ENCODE measurements around the gene NPAS2. TPM values are rescaled to one million over a fixed set of nuclear protein-coding genes. Genes with fewer than 3 reads are reported as not detected.

NPAS2 gene
- total RNA-seq, 1 donor from 2014 or later: 5.5 TPM

- H3K4me1 ChIP-seq (ENCODE audit: insufficient read depth, low read length): peaks cover 14% of the 10 kb centered on the region
- no peak overlapping the region for H3K27ac ChIP-seq (ENCODE audit: low read depth, low read length)
- no peaks in the 10 kb centered on the region for H3K27me3 ChIP-seq (ENCODE audit: insufficient read depth, low read length)
- FAIRE-seq (no peak), DNase-seq (ENCODE audit: low read depth) (no peak)
- no peaks in the 10 kb centered on the region for H3K79me2 ChIP-seq (ENCODE audit: insufficient read depth, low read length)
- H3K4me3 Mint-ChIP-seq (ENCODE audit: unreplicated experiment): no peak overlapping the region
- H3K9me3 ChIP-seq (ENCODE audit: insufficient read depth, low read depth, low read length): no peaks in the 10 kb centered on the region
- no peaks in the 10 kb centered on the region for H4K20me1 ChIP-seq (ENCODE audit: insufficient read depth, low read length)
- peaks cover 5% of the 10 kb centered on the region for H3K36me3 Mint-ChIP-seq (ENCODE audit: low read depth, unreplicated experiment)
- H3K9me3 Mint-ChIP-seq (ENCODE audit: unreplicated experiment): peaks cover 3% of the 10 kb centered on the region
- H2AFZ ChIP-seq (ENCODE audit: low read depth, low read length): no peak overlapping the region
- no peak overlapping the region for H3K4me2 ChIP-seq (ENCODE audit: low read length)
- H3K4me3 ChIP-seq (ENCODE audit: insufficient read depth, low read depth, low read length): no peak overlapping the region
- H3K27ac Mint-ChIP-seq (ENCODE audit: unreplicated experiment): no peak overlapping the region
- TF ChIP-seq CTCF (IDR thresholded peaks at IDR 0.05; ENCODE audit: insufficient read depth, low read depth, low read length): no peak
- no peak for TF ChIP-seq EZH2 (IDR thresholded peaks at IDR 0.05; ENCODE audit: insufficient read depth, low read length)
- no peak overlapping the region for H3K9ac ChIP-seq (ENCODE audit: low read length)
- peaks cover 8% of the 10 kb centered on the region for H3K27me3 Mint-ChIP-seq (ENCODE audit: low read depth, unreplicated experiment)
- no peaks in the 10 kb centered on the region for H3K36me3 ChIP-seq (ENCODE audit: insufficient read depth, low read length)
- peaks cover 16% of the 10 kb centered on the region for H3K4me1 Mint-ChIP-seq (ENCODE audit: low read depth, unreplicated experiment)
These were observed 136.1 kb downstream of the NPAS2 start for GRCh38 chr2:100956081-100956480.

GRCh38 chr2:100957996-100958653 is 138.2 kb downstream of the NPAS2 start:
- no peaks in the 10 kb centered on the region for H3K9me3 ChIP-seq (ENCODE audit: insufficient read depth, low read depth, low read length)
- H3K36me3 Mint-ChIP-seq (ENCODE audit: low read depth, unreplicated experiment): peaks cover 5% of the 10 kb centered on the region
- FAIRE-seq: peak; percentile 84
- no peak overlapping the region for H3K4me3 Mint-ChIP-seq (ENCODE audit: unreplicated experiment)
- peaks cover 3% of the 10 kb centered on the region for H3K9me3 Mint-ChIP-seq (ENCODE audit: unreplicated experiment)
- peak overlapping the region; percentile 36 for H3K27ac ChIP-seq (ENCODE audit: low read depth, low read length)
- TF ChIP-seq CTCF (IDR thresholded peaks at IDR 0.05; ENCODE audit: insufficient read depth, low read depth, low read length) (no peak), EZH2 (IDR thresholded peaks at IDR 0.05; ENCODE audit: insufficient read depth, low read length) (no peak)
- no peaks in the 10 kb centered on the region for H4K20me1 ChIP-seq (ENCODE audit: insufficient read depth, low read length)
- H3K36me3 ChIP-seq (ENCODE audit: insufficient read depth, low read length): no peaks in the 10 kb centered on the region
- no peak overlapping the region for H3K9ac ChIP-seq (ENCODE audit: low read length)
- H3K4me1 Mint-ChIP-seq (ENCODE audit: low read depth, unreplicated experiment): peaks cover 16% of the 10 kb centered on the region
- H3K27me3 Mint-ChIP-seq (ENCODE audit: low read depth, unreplicated experiment): peaks cover 10% of the 10 kb centered on the region
- peak; percentile 95 for DNase-seq (ENCODE audit: low read depth)
- no peak overlapping the region for H3K4me3 ChIP-seq (ENCODE audit: insufficient read depth, low read depth, low read length)
- H3K27ac Mint-ChIP-seq (ENCODE audit: unreplicated experiment): no peak overlapping the region
- no peak overlapping the region for H2AFZ ChIP-seq (ENCODE audit: low read depth, low read length)
- H3K79me2 ChIP-seq (ENCODE audit: insufficient read depth, low read length): no peaks in the 10 kb centered on the region
- peak overlapping the region; percentile 31 for H3K4me2 ChIP-seq (ENCODE audit: low read length)
- H3K4me1 ChIP-seq (ENCODE audit: insufficient read depth, low read length): peaks cover 14% of the 10 kb centered on the region
- no peaks in the 10 kb centered on the region for H3K27me3 ChIP-seq (ENCODE audit: insufficient read depth, low read length)

- peak overlapping the region; percentile 32 for H3K4me2 ChIP-seq (ENCODE audit: low read length)
- H3K36me3 ChIP-seq (ENCODE audit: insufficient read depth, low read length): no peaks in the 10 kb centered on the region
- peak; percentile 70 for FAIRE-seq
- peaks cover 14% of the 10 kb centered on the region for H3K4me1 ChIP-seq (ENCODE audit: insufficient read depth, low read length)
- no peak overlapping the region for H3K27ac ChIP-seq (ENCODE audit: low read depth, low read length)
- Mint-ChIP-seq H3K4me1 (ENCODE audit: low read depth, unreplicated experiment) (peaks cover 16% of the 10 kb centered on the region), H3K4me3 (ENCODE audit: unreplicated experiment) (no peak overlapping the region), H3K27me3 (ENCODE audit: low read depth, unreplicated experiment) (peaks cover 8% of the 10 kb centered on the region), H3K36me3 (ENCODE audit: low read depth, unreplicated experiment) (peaks cover 5% of the 10 kb centered on the region), H3K9me3 (ENCODE audit: unreplicated experiment) (peaks cover 3% of the 10 kb centered on the region), H3K27ac (ENCODE audit: unreplicated experiment) (peak overlapping the region; percentile 21)
- peak; percentile 77 for DNase-seq (ENCODE audit: low read depth)
- TF ChIP-seq CTCF (IDR thresholded peaks at IDR 0.05; ENCODE audit: insufficient read depth, low read depth, low read length) (no peak), EZH2 (IDR thresholded peaks at IDR 0.05; ENCODE audit: insufficient read depth, low read length) (no peak)
- no peak overlapping the region for H3K9ac ChIP-seq (ENCODE audit: low read length)
- no peak overlapping the region for H3K4me3 ChIP-seq (ENCODE audit: insufficient read depth, low read depth, low read length)
- no peaks in the 10 kb centered on the region for H4K20me1 ChIP-seq (ENCODE audit: insufficient read depth, low read length)
- no peaks in the 10 kb centered on the region for H3K27me3 ChIP-seq (ENCODE audit: insufficient read depth, low read length)
- H2AFZ ChIP-seq (ENCODE audit: low read depth, low read length): no peak overlapping the region
- no peaks in the 10 kb centered on the region for H3K9me3 ChIP-seq (ENCODE audit: insufficient read depth, low read depth, low read length)
- H3K79me2 ChIP-seq (ENCODE audit: insufficient read depth, low read length): no peaks in the 10 kb centered on the region
These were observed 139.4 kb downstream of the NPAS2 start for GRCh38 chr2:100959225-100959880.

Measured in astrocyte (in vitro differentiated cells and primary cell).